NCI-H1930 (cell line): ENCODE measurements around the gene TPD52L2.
"Not testable (repeated sequence)": the region's sequence is repeated elsewhere in the genome, so short reads cannot be mapped to it uniquely, and the experiment has no call there.

ENCODE experiments used
- DNase-seq, 2 experiments: peaks; one replicate each; lab custom pipeline; 2025; lab: John Stamatoyannopoulos, UW

TPD52L2 gene

GRCh38 chr20:63835021-63835858 is 29.8 kb upstream of the TPD52L2 start:
- peak in 1 of 2 experiments; percentile 11 for DNase-seq

GRCh38 chr20:63836458-63837344 is 28.4 kb upstream of the TPD52L2 start:
- DNase-seq, result no peak

GRCh38 chr20:63837479-63837878 is 27.6 kb upstream of the TPD52L2 start:
- no peak for DNase-seq

GRCh38 chr20:63839620-63840019 is 25.4 kb upstream of the TPD52L2 start:
- no peak for DNase-seq

GRCh38 chr20:63840405-63840828 is 24.7 kb upstream of the TPD52L2 start:
- no peak for DNase-seq

- no peak for DNase-seq
Observed at GRCh38 chr20:63842258-63842657, 22.8 kb upstream of the TPD52L2 start.

GRCh38 chr20:63843222-63843621 is 21.8 kb upstream of the TPD52L2 start:
- DNase-seq, result no peak

- no peak for DNase-seq
Observed at GRCh38 chr20:63843778-63844177, 21.3 kb upstream of the TPD52L2 start.

GRCh38 chr20:63844511-63844991 is 20.5 kb upstream of the TPD52L2 start:
- DNase-seq, result no peak

- DNase-seq, result no peak
Observed at GRCh38 chr20:63846128-63846771, 18.8 kb upstream of the TPD52L2 start.

- no peak for DNase-seq
Observed at GRCh38 chr20:63846888-63847236, 18.2 kb upstream of the TPD52L2 start.

- no peak for DNase-seq
Observed at GRCh38 chr20:63847237-63848002, 17.6 kb upstream of the TPD52L2 start.

- DNase-seq, result no peak
Observed at GRCh38 chr20:63848003-63848911, 16.8 kb upstream of the TPD52L2 start.

- no peak for DNase-seq
Observed at GRCh38 chr20:63850689-63851547, 14.2 kb upstream of the TPD52L2 start.

GRCh38 chr20:63851548-63851943 is 13.5 kb upstream of the TPD52L2 start:
- not testable (repeated sequence) for DNase-seq

GRCh38 chr20:63853733-63854068 is 11.4 kb upstream of the TPD52L2 start:
- not testable (repeated sequence) for DNase-seq

- DNase-seq, result no peak
Observed at GRCh38 chr20:63854069-63854765, 10.9 kb upstream of the TPD52L2 start.

GRCh38 chr20:63854766-63855362 is 10.2 kb upstream of the TPD52L2 start:
- DNase-seq, result no peak
